Testis (tissue), 3 donors: ENCODE results near the gene NCSTN. TPM values are rescaled to one million over a fixed set of nuclear protein-coding genes. Genes with fewer than 3 reads are reported as not detected.

Experiments used
- DNase-seq: peaks from one replicate; pipeline ENCODE4 v3.0.0-alpha.2; 2019
- H3K27ac ChIP-seq, 2 donors: fragments of 200-600 bp; sonication (generic); one replicate each; pipeline ENCODE4 v1.5.1; 2019
- H3K27me3 ChIP-seq: fragments of 200-600 bp; sonication (generic); one replicate; pipeline ENCODE4 v1.5.1; 2019
- H3K36me3 ChIP-seq: fragments of 200-600 bp; sonication (generic); one replicate; pipeline ENCODE4 v1.5.1; 2017; ENCODE audit warnings: low read depth; ENCODE audit errors: missing control alignments
- H3K4me1 ChIP-seq: fragments of 200-600 bp; sonication (generic); one replicate; pipeline ENCODE4 v1.5.1; 2019
- H3K4me3 ChIP-seq, 2 donors: fragments of 200-600 bp; sonication (generic); one replicate each; pipeline ENCODE4 v1.5.1; 2017 to 2019
- H3K9me3 ChIP-seq: fragments of 200-600 bp; sonication (generic); one replicate; pipeline ENCODE4 v1.5.1; 2017
- POLR2A ChIP-seq: fragments of 450-650 bp; IDR thresholded peaks from one replicate; pipeline ENCODE4 v1.6.1; 2017; ENCODE audit warnings: antibody characterized with exemption, mild to moderate bottlenecking, moderate library complexity
- WGBS, 2 donors: methylation state at CpG; one replicate each; pipeline ENCODE4 v1.1.5; 2018; 5-methylcytosine and 5-hydroxymethylcytosine counted together
- intact Hi-C: fragments of 100-400 bp; cut with DNase I; formaldehyde crosslinking; loops from one replicate; pipeline ENCODE4 v1.15.1; 2023; ENCODE audit warnings: low total_unique reads
- polyA plus RNA-seq: library from polyadenylated mRNA; stranded (reverse); fragments of 350-450 nt; fragmentation: Illumina TruSeq; extraction: RNeasy Lipid Tissue Mini Kit (QIAGEN cat#74804); gene quantifications from one replicate; pipeline ENCODE4 v1.2.3, GENCODE V29; 2014; ENCODE audit warnings: low read depth, low replicate concordance; ENCODE audit not compliant: insufficient read depth
- total RNA-seq, 2 donors: library from RNA; depleted of rRNA; stranded (reverse); fragments of >200 nt; gene quantifications; one replicate each; pipeline ENCODE4 v1.2.3, GENCODE V29; 2016
- TF ChIP-seq, protein P1 (sequence below), 3 experiments: fragments of 450-650 bp in 2 of 3; fragments of 200-600 bp in 1 of 3; sonication (generic) in 1 of 3; IDR thresholded peaks; one replicate each; pipeline ENCODE4 v1.5.1; 2016 to 2019; ENCODE audit warnings: antibody characterized with exemption in 3 of 3, mild to moderate bottlenecking in 2 of 3, moderate library complexity in 1 of 3

NCSTN gene
- total and polyA plus RNA-seq, 3 donors from 2014 or later, result 109 to 115 (median 112) TPM

DNA sequence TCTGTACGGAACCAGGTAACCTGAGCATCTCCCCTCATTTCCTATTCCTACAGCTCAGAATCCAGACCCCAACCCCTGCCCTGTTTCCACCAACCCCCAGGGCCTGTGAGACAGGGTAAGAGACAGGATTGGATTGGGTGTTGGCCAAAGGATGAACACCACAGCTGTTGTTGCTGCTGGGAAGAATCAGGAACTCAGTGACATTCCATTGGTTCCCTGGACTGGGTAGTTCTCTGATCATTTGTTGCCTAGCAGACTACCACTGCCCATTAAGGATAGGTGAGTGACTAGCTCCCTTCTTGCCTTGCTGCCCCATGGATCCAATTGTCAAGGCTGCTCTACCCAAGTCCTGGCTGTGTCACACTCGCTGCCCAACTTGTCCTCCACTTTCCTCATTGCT lies 10.0 kb downstream of the NCSTN start:
- no peak overlapping the region for H3K4me3 ChIP-seq
- 94% methylated on average over 2 of the region's 2 CpGs for WGBS, 2 donors

DNA sequence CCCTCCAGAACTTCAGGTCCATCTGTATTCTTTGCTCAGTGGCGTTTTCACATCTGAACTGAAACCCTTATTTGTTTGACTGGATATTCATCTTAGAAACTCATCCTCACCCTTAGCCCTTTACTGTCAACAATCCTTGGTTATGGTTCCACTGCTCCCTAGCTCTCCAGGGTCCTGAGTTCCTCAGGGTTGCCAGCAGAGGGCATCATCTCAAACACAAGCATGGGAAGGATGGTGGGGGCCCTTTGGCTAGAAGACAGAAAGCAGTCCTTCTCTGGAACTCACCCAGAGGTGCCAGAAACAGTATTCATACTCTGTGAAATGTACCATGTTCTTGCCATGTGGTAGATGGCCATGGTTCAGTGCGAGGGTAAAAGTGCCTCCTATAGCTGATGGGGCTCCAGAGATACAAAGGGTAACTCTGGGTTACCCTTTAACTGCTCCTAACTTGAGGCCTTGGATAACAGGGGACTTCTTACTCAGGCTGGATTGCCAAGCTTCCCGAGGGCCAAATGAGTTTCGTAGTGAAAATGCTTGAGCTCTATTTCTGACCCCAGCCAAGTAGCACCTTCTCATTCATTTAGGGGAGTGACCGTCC lies 11.3 kb downstream of the NCSTN start:
- Histone ChIP-seq H3K27ac (no peak overlapping the region), H3K9me3 (no peaks in the 10 kb centered on the region), H3K4me3 (no peak overlapping the region), H3K36me3 (no peaks in the 10 kb centered on the region), H3K27me3 (no peaks in the 10 kb centered on the region), H3K4me1 (no peaks in the 10 kb centered on the region)
- no peak for TF ChIP-seq POLR2A
- TF ChIP-seq, protein P1, sequence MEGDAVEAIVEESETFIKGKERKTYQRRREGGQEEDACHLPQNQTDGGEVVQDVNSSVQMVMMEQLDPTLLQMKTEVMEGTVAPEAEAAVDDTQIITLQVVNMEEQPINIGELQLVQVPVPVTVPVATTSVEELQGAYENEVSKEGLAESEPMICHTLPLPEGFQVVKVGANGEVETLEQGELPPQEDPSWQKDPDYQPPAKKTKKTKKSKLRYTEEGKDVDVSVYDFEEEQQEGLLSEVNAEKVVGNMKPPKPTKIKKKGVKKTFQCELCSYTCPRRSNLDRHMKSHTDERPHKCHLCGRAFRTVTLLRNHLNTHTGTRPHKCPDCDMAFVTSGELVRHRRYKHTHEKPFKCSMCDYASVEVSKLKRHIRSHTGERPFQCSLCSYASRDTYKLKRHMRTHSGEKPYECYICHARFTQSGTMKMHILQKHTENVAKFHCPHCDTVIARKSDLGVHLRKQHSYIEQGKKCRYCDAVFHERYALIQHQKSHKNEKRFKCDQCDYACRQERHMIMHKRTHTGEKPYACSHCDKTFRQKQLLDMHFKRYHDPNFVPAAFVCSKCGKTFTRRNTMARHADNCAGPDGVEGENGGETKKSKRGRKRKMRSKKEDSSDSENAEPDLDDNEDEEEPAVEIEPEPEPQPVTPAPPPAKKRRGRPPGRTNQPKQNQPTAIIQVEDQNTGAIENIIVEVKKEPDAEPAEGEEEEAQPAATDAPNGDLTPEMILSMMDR (IDR thresholded peaks at IDR 0.05), result peak in 1 of 3 experiments; percentile 26
- intact Hi-C loops, result no loop called here
- no peak for DNase-seq
- WGBS, 2 donors, result 79 to 85% methylated on average over 4 to 5 of the region's 5 CpGs

More for the DNA sequence above, 10.0 kb downstream of the NCSTN start:
- no peaks in the 10 kb centered on the region for H3K36me3 ChIP-seq
- intact Hi-C loops, result no loop called here
- no peaks in the 10 kb centered on the region for H3K27me3 ChIP-seq
- no peak for DNase-seq
- H3K4me1 ChIP-seq, result no peaks in the 10 kb centered on the region
- no peak for TF ChIP-seq POLR2A
- TF ChIP-seq, protein P1 (IDR thresholded peaks at IDR 0.05), result no peak
- H3K9me3 ChIP-seq, result no peaks in the 10 kb centered on the region
- H3K27ac ChIP-seq, result no peak overlapping the region

DNA sequence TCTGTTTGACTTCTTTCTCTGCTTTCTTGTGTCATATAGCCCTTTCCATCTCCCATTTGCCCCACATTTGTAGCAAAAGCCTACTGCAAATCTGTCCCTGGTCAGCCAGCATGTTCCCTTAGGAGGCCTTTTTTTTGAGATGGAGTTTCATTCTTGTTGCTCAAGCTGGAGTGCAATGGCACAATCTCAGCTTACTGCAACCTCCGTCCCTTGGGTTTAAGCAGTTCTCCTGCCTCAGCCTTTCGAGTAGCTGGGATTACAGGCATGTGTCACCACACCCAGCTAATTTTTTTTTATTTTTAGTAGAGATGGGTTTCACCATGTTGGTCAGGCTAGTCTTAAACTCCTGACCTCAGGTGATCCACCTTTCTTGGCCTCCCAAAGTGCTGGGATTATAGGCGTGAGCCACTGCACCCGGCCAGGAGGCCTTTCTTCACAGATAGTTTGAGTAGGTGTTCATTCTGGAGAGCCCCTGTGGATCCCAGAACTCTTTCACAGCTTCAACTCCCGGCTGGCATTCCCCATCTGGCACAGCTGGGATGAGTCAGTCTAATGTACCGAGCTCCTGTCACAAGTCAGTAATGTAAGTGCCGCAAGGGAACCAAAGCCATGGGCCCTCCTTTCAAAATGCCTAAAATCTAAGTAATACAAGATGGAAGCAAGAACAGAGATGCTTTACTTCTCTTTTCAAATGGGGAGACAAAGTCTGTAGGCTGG lies 14.3 kb downstream of the NCSTN start:
- Histone ChIP-seq H3K36me3 (no peaks in the 10 kb centered on the region), H3K9me3 (no peaks in the 10 kb centered on the region), H3K4me1 (no peaks in the 10 kb centered on the region), H3K4me3 (no peak overlapping the region), H3K27ac (no peak overlapping the region), H3K27me3 (no peaks in the 10 kb centered on the region)
- TF ChIP-seq, protein P1 (IDR thresholded peaks at IDR 0.05), result no peak
- TF ChIP-seq POLR2A, result no peak
- 86 to 96% methylated on average over 7 of the region's 7 CpGs for WGBS, 2 donors
- DNase-seq, result no peak
- intact Hi-C loops, result no loop called here

DNA sequence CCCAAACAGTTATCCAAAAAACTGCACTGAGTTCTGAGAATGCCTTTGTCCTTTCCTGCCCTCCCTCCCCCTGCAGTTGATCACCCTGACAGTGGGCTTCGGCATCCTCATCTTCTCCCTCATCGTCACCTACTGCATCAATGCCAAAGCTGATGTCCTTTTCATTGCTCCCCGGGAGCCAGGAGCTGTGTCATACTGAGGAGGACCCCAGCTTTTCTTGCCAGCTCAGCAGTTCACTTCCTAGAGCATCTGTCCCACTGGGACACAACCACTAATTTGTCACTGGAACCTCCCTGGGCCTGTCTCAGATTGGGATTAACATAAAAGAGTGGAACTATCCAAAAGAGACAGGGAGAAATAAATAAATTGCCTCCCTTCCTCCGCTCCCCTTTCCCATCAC lies 14.9 kb downstream of the NCSTN start:
- no peaks in the 10 kb centered on the region for H3K36me3 ChIP-seq
- H3K9me3 ChIP-seq, result no peaks in the 10 kb centered on the region
- H3K4me1 ChIP-seq, result no peaks in the 10 kb centered on the region
- intact Hi-C loops, result no loop called here
- no peak overlapping the region for H3K4me3 ChIP-seq
- no peak for DNase-seq
- TF ChIP-seq, protein P1 (IDR thresholded peaks at IDR 0.05), result no peak
- no peak for TF ChIP-seq POLR2A
- H3K27me3 ChIP-seq, result no peaks in the 10 kb centered on the region
- 84 to 89% methylated on average over 4 of the region's 4 CpGs for WGBS, 2 donors
- no peak overlapping the region for H3K27ac ChIP-seq
